SK-N-SH (cell line): ENCODE measurements around the gene ITSN1. TPM values are rescaled to one million over a fixed set of nuclear protein-coding genes. Genes with fewer than 3 reads are reported as not detected.

Source experiments
- CTCF ChIA-PET: fragments of 300-600, 350-600 bp; formaldehyde crosslinking; extraction: SDS; loops from one replicate; lab custom pipeline; 2021; lab: Yijun Ruan, JAX
- POLR2A ChIA-PET: fragments of 350-600 bp; sonication (Branson Sonifier 250); formaldehyde crosslinking; extraction: SDS; loops from one replicate; lab custom pipeline; 2020; ENCODE audit warnings: antibody characterized with exemption, inconsistent platforms; lab: Yijun Ruan, JAX
- DNase-seq: peaks from one replicate; pipeline ENCODE4 v3.0.0; 2012
- H2AFZ ChIP-seq: fragments of 200-600 bp; sonication (generic); 2 replicates; pipeline ENCODE4 v1.8.1; 2016; ENCODE audit warnings: antibody characterized with exemption, mild to moderate bottlenecking, low read depth
- H3F3A ChIP-seq: fragments of 200-600 bp; sonication (generic); replicated peaks from 2 replicates; pipeline ENCODE3; 2016; ENCODE audit warnings: antibody characterized with exemption, mild to moderate bottlenecking; ENCODE audit not compliant: insufficient read depth
- H3K27ac ChIP-seq, 2 experiments: fragments of 200-500 bp in 1 of 2; fragments of 200-600 bp in 1 of 2; sonication (Bioruptor generic) in 1 of 2; sonication (generic), shearing (Covaris generic) in 1 of 2; 2 replicates each; pipeline versions ENCODE4 v1.5.1 to v1.6.1; 2014 to 2016; ENCODE audit warnings: low read depth in 2 of 2, inconsistent platforms in 1 of 2, low read length in 1 of 2, mild to moderate bottlenecking in 1 of 2, mixed read lengths in 1 of 2
- H3K27me3 ChIP-seq: fragments of 200-600 bp; sonication (generic), shearing (Covaris generic); 2 replicates; pipeline ENCODE4 v1.6.1; 2016; ENCODE audit warnings: mixed run types; ENCODE audit not compliant: insufficient read depth
- H3K36me3 ChIP-seq, 2 experiments: fragments of 200-500 bp in 1 of 2; fragments of 200-600 bp in 1 of 2; sonication (Bioruptor generic) in 1 of 2; sonication (generic) in 1 of 2; replicated peaks in 1 of 2; 2 replicates each; pipeline versions ENCODE3 to v1.5.1; 2014 to 2016; ENCODE audit warnings: low read length in 1 of 2, mild to moderate bottlenecking in 1 of 2; ENCODE audit not compliant: insufficient read depth in 2 of 2, control insufficient read depth in 1 of 2
- H3K4me1 ChIP-seq, 2 experiments: fragments of 200-500 bp in 1 of 2; fragments of 200-600 bp in 1 of 2; sonication (Bioruptor generic) in 1 of 2; sonication (generic), shearing (Covaris generic) in 1 of 2; 2 replicates each; pipeline versions ENCODE4 v1.5.1 to v1.6.1; 2014 to 2016; ENCODE audit warnings: low read depth in 1 of 2, low read length in 1 of 2, mixed run types in 1 of 2; ENCODE audit not compliant: insufficient read depth in 2 of 2, control insufficient read depth in 1 of 2
- H3K4me2 ChIP-seq: fragments of 200-600 bp; sonication (generic), shearing (Covaris generic); 2 replicates; pipeline ENCODE4 v1.6.1; 2017; ENCODE audit warnings: mixed run types
- H3K4me3 ChIP-seq, 2 experiments: fragments of 200-500 bp in 1 of 2; fragments of 200-600 bp in 1 of 2; sonication (Bioruptor generic) in 1 of 2; sonication (generic), shearing (Covaris generic) in 1 of 2; 2 replicates each; pipeline versions ENCODE4 v1.5.1 to v1.8.1; 2014 to 2016; ENCODE audit warnings: low read depth in 2 of 2, inconsistent platforms in 1 of 2, low read length in 1 of 2, mild to moderate bottlenecking in 1 of 2, mixed read lengths in 1 of 2, moderate library complexity in 1 of 2
- H3K79me2 ChIP-seq: fragments of 200-600 bp; sonication (generic); 2 replicates; pipeline ENCODE4 v1.8.1; 2017; ENCODE audit warnings: mild to moderate bottlenecking; ENCODE audit not compliant: insufficient read depth
- H3K9ac ChIP-seq: fragments of 200-600 bp; sonication (generic); 2 replicates; pipeline ENCODE4 v1.6.1; 2017; ENCODE audit warnings: mixed run types
- H3K9me2 ChIP-seq: fragments of 200-600 bp; sonication (generic); 2 replicates; pipeline ENCODE4 v1.6.1; 2017; ENCODE audit warnings: mixed run types
- H3K9me3 ChIP-seq: fragments of 200-600 bp; sonication (generic); 2 replicates; pipeline ENCODE4 v1.6.1; 2017; ENCODE audit warnings: mixed run types, mild to moderate bottlenecking, moderate library complexity
- H4K20me1 ChIP-seq: fragments of 200-600 bp; sonication (generic); 2 replicates; pipeline ENCODE4 v1.6.1; 2017; ENCODE audit warnings: mild to moderate bottlenecking, mixed run types; ENCODE audit not compliant: insufficient read depth
- ELF1 ChIP-seq: IDR thresholded peaks from 2 replicates; pipeline ENCODE4 v1.4.0; 2012
- EP300 ChIP-seq, 2 experiments: IDR thresholded peaks; 2 replicates each; pipeline versions ENCODE4 v1.4.0 to v1.6.1; 2012; ENCODE audit warnings: borderline replicate concordance in 1 of 2, low read depth in 1 of 2, low read length in 1 of 2
- FOSL2 ChIP-seq: IDR thresholded peaks from 2 replicates; pipeline ENCODE4 v1.4.0; 2012; ENCODE audit warnings: low read depth, mild to moderate bottlenecking, moderate library complexity, borderline replicate concordance
- GABPA ChIP-seq: IDR thresholded peaks from 2 replicates; pipeline ENCODE4 v1.4.0; 2012; ENCODE audit warnings: low read depth, mild to moderate bottlenecking
- GATA2 ChIP-seq: sonication (generic); formaldehyde crosslinking; IDR thresholded peaks from 2 replicates; pipeline ENCODE4 v1.5.0; 2020; ENCODE audit warnings: mild to moderate bottlenecking, missing genetic modification reagents
- JUND ChIP-seq: IDR thresholded peaks from 2 replicates; pipeline ENCODE4 v1.4.0; 2012
- MXI1 ChIP-seq: IDR thresholded peaks from 2 replicates; pipeline ENCODE4 v1.6.1; 2012; ENCODE audit warnings: mild to moderate bottlenecking, low read depth, low read length, improper control_type of control experiment
- NFIC ChIP-seq: IDR thresholded peaks from 2 replicates; pipeline ENCODE4 v1.4.0; 2012; ENCODE audit warnings: borderline replicate concordance
- PBX3 ChIP-seq: IDR thresholded peaks from 2 replicates; pipeline ENCODE4; 2012
- POLR2AphosphoS5 ChIP-seq: IDR thresholded peaks from 2 replicates; pipeline ENCODE4 v1.6.1; 2012; ENCODE audit warnings: low read depth, low read length
- RCOR1 ChIP-seq: fragments of 150-350 bp; IDR thresholded peaks from 2 replicates; pipeline ENCODE4 v1.6.1; 2017; ENCODE audit warnings: antibody characterized with exemption, low read length
- RXRA ChIP-seq: IDR thresholded peaks from 2 replicates; pipeline ENCODE4 v1.4.0; 2012; ENCODE audit warnings: low read depth, mild to moderate bottlenecking, borderline replicate concordance
- SIN3A ChIP-seq: IDR thresholded peaks from 2 replicates; pipeline ENCODE4 v1.6.1; 2012; ENCODE audit warnings: low read depth, mild to moderate bottlenecking, low read length, moderate library complexity, borderline replicate concordance
- SMC3 ChIP-seq: IDR thresholded peaks from 2 replicates; pipeline ENCODE4 v1.6.1; 2012; ENCODE audit warnings: low read depth, low read length, improper control_type of control experiment
- TCF12 ChIP-seq: IDR thresholded peaks from 2 replicates; pipeline ENCODE4 v1.4.0; 2012
- TEAD4 ChIP-seq: IDR thresholded peaks from 2 replicates; pipeline ENCODE4 v1.4.0; 2012; ENCODE audit warnings: mild to moderate bottlenecking, borderline replicate concordance; ENCODE audit not compliant: insufficient read depth
- USF1 ChIP-seq: IDR thresholded peaks from 2 replicates; pipeline ENCODE4 v1.4.0; 2012; ENCODE audit warnings: low read depth, borderline replicate concordance
- USF2 ChIP-seq: fragments of 150-350 bp; IDR thresholded peaks from 2 replicates; pipeline ENCODE4 v1.6.1; 2017; ENCODE audit warnings: antibody characterized with exemption, low read length, low read depth, borderline replicate concordance
- WGBS: methylation state at CpG from one replicate; pipeline ENCODE4 v1.1.6; 2017; ENCODE audit warnings: low lambda C conversion rate; 5-methylcytosine and 5-hydroxymethylcytosine counted together
- polyA plus RNA-seq, 3 experiments: library from polyadenylated mRNA; depleted of rRNA; stranded (reverse); fragments of >200 nt; gene quantifications; 2 replicates each; pipeline ENCODE4 v1.2.3, GENCODE V29; 2012

Gene ITSN1
- polyA plus RNA-seq, 1 of the 3 experiments (the other 2 are of a cell fraction) = 27.8 TPM

GRCh38 chr21:33781121-33781520 is 138.8 kb downstream of the ITSN1 start:
- ChIA-PET CTCF (no interaction called here), POLR2A (no interaction called here)
- Histone ChIP-seq H3K36me3 (peaks cover 21 to 71% of the 10 kb centered on the region in 2 experiments), H3K27ac (no peak overlapping the region), H3K9ac (no peak overlapping the region), H3K4me3 (no peak overlapping the region), H3K4me2 (no peak overlapping the region), H3K9me2 (no peaks in the 10 kb centered on the region), H4K20me1 (no peaks in the 10 kb centered on the region), H3K4me1 (no peaks in the 10 kb centered on the region), H3K27me3 (no peaks in the 10 kb centered on the region), H3K9me3 (peaks cover 8% of the 10 kb centered on the region), H3F3A (peaks cover 9% of the 10 kb centered on the region), H3K79me2 (0 out of 2 replicates have a peak, but pooled peaks cover 7% of the 10 kb centered on the region), H2AFZ (no peak overlapping the region)
- no peak for DNase-seq
- TF ChIP-seq POLR2AphosphoS5 = no peak
- TF ChIP-seq FOSL2 = no peak
- no peak for TF ChIP-seq JUND
- no peak for TF ChIP-seq SIN3A
- TF ChIP-seq RCOR1 = no peak
- TF ChIP-seq RXRA = no peak
- no peak for TF ChIP-seq GABPA
- TF ChIP-seq USF1 = no peak
- TF ChIP-seq EP300 (IDR thresholded peaks at IDR 0.05; ENCODE audit: borderline replicate concordance in 1 of 2, low read depth in 1 of 2, low read length in 1 of 2) = no peak
- TF ChIP-seq TCF12 = no peak
- no peak for TF ChIP-seq SMC3
- TF ChIP-seq MXI1 = no peak
- no peak for TF ChIP-seq USF2
- TF ChIP-seq TEAD4 = no peak
- TF ChIP-seq NFIC = no peak
- TF ChIP-seq ELF1 = no peak
- TF ChIP-seq PBX3 = no peak
- no peak for TF ChIP-seq GATA2 (CRISPR knock-in tag)
- 95% methylated on average over 2 of the region's 2 CpGs for WGBS
